ENCODE measurements around the gene PABPN1L.

PABPN1L gene

DNA sequence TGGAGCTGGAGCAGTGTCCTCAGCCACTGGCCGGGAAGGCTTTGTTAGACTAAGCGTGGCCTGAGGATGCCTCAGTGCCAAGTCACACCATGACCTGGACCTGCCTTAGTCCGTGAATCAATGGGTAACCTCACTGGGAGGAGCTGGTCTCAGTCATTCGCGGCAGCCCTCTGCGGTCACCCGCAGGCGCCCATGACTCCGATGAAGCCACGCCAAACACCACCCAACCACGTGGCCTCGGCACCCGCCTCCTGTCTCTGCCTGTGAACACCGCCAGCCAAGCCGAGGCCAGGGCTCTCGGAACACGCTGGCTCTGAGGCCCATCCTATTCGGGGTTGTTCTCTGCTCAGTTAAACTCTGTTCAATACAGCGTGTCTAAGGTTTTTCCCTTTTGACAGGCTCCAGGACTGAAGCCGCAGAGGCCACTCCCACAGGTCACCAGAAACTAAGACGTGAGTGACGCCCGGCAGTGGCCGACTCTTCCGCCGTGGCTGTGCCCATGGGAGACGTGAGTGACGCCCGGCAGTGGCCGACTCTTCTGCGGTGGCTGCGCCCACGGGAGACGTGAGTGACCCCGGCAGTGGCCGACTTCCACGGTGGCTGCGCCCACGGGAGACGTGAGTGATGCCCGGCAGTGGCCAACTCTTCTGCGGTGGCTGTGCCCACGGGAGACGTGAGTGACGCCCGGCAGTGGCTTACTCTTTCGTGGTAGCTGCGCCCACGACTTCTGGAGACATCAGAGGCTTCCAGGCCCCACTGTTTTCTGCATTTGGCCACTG lies 16.8 kb upstream of the PABPN1L start:
- DNase-seq = no peak

DNA sequence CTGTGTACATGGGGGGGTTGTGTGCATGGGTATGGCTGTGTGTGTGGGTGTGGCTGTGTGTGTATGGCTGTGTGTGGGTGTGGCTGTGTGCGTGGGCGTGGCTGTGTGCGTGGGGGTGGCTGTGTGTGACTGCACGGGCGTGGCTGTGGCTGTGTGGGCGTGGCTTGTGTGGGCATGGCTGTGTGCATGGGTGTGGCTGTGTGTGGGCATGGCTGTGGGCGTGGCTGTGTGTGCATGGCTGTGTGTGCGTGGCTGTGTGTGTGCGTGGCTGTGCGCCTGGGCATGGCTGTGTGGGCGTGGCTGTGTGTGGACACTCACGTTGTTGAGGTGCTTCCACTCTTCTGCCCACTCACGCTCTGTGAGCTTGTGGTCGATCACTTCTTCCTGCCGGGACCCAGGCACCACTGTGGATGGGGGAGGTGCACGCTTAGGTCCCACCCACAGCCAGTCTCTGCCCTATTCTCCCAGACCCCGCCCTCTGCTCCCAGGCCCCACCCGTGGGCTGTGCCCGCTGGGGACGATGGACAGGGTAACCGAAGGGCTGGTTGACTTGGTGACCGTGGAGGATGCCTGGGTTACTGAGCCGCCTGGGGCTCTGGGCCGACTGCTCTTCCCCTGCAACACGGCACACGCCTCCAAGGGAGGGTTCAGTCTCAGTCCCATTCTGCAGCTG lies 16.0 kb upstream of the PABPN1L start:
- DNase-seq = no peak

DNA sequence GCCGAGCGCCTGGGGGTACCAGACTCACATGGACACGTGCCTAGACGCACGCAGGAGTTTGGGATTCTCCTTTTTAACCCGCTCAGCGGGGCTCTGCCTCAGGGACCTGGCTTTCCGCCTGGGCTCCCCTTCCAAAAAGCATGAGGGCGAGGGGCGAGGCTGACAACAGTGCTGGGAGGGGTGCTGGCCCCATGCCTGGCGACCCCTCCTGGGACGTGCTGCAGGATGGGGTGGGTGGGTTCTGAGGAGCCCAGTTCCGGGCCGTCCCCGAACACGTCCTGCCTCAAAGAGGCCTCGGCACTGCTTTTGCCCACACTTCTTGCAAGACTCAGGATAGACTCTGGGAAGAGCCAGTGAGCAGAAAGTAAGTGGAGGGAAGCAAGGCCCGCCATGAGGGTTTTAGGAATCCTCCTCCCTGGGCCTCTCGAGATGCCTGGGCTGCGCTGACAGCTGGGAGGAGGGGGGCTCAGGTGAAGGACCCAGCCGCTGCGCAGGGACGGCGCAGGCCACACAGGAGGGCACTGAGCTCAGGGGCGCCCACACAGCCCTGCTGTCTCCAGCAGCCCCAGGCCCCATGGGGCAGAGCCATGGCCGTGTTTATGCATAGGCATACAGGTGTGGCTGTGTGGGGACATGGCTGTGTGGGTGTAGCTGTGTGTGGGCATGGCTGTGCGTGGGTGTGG lies 15.4 kb upstream of the PABPN1L start:
- DNase-seq = no peak

DNA sequence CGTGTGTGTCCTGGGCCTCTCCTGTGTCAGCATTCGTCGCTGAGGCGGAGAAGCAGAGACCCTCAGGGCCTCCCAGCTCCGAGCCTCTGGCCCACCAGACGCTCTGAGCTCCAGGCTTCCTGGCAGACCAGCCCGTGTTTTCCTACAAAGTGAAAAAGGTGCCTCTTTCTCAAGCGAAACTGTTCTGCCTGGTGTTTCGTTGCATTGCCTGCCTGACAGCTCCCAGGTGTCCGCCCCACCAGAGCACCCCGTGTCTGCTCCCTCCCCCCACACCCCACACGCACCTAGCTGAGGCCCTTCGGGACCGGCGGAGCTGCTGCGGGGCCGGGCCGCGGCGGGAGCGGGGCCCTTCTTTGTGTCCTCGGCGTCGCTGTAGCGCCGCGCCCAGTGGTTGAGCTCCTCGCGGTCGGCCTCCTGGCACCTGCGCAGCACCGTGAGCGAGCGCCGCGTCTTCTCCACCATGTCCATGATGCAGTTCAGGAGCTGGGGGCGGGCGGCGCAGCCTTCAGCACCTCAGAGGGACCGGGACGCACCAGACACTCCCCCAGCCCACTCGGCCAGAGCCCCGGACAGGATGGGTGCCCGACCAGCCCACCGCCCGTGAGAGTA lies 14.7 kb upstream of the PABPN1L start:
- DNase-seq = no peak

DNA sequence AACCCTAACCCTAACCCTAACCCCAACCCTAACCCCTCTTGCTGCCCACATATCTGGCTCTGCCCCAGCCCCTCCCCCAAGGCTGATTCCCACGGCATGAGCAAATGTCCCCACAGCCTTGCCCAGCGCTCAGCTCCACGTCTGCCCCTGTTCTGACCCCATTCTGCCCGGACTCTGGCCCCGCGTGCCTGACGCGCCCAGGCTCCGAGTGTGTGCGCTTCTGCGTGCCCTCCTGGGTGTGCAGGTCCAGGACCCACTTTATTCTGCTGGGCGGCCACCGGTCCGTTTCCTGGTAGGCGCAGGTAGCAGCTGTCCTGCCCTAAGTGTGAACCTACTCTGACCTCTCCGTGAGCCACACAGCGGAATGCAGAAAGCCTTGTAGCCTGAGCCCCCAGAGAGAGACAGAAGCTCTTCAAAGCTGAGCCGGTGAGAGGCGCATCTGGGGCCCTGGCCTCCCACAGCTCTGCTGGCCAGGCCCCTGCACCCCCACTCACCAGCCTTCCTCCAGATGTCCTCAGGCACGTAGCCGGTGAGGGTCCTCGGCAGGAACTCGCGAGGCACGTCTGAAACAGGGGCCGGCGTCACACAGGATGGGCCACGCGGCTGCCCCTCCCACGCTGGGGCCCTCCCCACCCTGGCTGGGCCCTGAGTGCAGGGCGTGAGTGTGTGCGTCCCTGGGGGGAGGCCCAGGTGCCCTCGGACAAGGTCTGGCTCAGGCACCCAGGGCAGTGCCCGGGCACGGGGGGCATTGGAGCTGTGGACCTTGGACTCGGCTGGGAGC lies 14.0 kb upstream of the PABPN1L start:
- DNase-seq = no peak

DNA sequence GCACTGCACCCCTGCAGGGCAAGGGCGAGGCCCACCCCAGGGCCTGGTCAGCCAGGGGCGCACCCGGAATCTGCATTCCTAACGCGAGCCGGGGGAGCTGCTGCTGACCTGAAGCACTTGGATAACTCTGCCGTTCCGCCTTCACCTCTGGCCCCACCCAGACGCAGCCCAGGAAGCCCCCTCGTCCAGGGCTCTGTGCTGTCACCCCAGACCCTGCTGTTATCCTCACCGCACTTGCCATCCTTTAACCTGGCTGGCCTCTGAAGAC lies 13.3 kb upstream of the PABPN1L start:
- DNase-seq = no peak

DNA sequence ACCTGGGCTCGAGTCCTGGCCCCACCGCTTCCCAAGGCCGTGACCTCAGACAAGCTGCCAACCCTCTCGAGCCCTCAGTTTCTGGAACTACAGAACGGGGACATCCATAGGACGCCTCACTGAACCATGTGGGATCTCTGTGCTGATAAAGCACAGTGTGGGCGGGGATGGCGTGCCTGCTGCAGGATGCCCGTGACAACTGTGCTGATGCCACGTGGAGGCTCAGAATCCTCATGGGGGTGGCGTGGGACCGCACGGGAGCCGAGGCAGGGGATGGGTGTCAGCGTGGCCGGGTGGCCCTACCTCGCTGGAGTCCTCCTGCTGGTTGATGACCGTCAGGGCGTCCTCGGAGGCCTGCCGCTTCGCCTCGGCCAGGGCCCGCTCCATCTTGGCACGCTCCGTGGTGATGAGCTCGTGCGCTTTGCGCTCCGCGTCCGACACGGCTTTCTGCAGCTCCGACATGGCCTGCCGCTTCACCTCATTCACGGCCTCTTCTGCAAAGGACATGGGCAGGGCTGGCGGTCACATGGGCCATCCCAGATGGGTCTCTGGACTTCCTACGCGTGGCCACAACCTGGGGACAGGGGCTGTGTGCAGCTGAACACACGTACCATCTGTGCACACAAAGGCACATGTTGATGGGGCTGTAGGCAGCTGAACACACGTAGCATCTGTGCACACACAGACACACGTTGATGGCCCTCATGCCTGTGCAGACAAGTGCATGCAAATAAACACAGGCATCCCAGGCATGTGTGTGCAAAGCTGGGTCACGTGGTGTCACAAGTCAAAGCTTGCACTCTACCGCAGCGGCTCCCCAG lies 12.7 kb upstream of the PABPN1L start:
- no peak for DNase-seq

DNA sequence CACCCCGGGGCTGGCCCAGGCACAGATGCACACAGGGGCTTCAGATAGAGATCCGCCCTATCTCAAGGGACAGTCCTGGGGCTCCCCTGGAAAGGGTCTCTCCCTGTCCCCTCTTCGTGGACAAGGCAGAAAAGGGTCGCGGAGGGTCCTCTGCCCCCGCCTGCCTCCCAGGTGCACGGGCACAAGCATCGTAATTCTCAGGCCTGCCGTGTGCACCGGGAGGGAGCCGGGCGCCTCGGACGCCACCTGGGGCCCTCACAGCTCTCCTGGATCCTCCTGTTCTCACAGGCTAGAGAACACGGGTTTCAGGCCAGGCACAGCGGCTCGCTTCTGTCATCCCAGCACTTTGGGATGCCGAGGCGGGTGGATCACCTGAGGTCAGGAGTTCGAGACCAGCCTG lies 11.9 kb upstream of the PABPN1L start:
- no peak for DNase-seq

DNA sequence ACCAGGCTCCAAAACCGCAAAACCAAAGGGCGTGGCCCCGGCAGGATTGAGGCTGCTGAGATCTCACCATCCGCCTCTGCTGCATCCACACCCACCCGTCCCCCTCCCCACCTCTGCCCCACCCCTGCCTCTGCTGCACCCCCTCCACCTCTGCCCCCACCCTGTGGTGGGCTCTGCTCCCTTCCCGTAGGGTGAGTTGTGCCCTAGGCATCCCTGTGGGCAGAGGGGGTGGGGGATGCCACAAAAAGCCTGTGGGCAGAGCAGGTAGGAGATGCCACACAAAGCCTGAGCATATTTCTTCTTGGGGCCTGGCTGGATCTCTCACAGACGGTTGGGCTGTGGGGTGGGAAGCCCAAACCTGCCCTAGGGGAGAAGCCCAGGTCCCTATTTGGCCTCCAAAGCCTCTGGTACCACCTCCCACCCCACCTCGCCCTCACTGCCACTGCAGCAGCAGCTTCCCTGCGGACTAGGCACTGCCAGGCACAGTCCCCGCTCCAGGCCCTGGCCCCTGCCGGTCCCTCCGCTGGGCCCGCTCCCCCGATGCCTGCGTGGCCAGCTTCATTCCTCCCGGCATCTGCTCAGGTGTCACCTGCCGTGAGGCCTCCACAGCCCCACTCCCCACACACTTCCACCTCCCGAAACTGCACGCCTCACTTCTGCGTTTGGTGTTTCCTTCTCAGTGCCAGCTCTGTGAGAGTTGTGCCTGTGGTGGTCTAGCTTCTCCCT lies 11.3 kb upstream of the PABPN1L start:
- DNase-seq = no peak

DNA sequence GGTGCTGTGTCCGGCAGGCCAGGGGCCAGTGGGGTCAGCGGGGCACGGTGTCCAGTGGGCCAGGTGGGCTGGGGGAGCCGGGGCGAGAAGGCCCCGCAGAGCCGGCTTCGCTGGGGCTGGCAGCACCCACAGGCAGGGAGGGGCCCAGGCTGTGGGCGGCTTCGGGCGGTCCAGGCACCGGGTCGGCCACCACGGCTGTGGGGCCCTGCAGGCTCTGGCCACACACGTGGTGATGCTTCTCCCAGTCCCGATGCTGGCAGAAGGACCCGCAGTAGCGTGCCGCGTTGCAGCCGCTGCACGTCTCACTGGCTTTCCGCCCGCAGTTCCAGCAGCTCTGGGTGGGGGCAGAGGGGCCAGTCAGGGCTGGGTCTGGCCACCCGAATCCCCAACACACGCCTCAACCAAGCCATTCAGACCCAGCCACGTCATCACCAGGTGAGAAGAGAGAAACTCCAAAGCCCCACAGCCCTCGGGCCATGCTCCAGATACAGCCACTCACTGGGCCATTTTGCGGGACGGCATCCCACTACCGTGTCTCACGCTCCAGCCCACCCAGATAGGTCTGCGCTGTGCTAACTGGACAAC lies 10.6 kb upstream of the PABPN1L start:
- no peak for DNase-seq

DNA sequence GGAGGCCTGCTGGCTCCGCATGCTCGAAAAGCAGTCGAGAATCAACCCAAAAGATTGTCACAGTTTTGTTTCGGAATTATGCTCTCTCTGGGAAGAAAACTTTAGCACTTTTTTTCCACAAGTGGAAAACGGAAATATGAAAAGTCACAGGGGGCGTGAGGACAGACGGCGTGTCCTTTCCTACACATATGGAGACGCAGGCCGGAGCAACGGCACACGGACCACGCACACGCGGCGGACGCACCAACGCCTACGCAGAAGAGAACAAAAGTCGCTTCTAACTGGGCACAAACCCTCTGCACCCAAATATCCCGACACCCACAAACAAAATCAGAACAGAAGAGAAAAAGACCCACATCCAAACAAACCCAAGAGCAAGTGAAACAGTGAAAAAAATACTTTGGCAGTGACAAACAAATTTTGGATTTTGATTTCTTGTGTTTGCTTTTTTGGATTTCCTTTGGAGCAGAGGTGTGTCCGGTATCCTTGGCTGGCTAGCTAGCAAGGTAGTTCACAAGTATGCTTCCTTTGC lies 9.3 kb upstream of the PABPN1L start:
- DNase-seq = no peak

DNA sequence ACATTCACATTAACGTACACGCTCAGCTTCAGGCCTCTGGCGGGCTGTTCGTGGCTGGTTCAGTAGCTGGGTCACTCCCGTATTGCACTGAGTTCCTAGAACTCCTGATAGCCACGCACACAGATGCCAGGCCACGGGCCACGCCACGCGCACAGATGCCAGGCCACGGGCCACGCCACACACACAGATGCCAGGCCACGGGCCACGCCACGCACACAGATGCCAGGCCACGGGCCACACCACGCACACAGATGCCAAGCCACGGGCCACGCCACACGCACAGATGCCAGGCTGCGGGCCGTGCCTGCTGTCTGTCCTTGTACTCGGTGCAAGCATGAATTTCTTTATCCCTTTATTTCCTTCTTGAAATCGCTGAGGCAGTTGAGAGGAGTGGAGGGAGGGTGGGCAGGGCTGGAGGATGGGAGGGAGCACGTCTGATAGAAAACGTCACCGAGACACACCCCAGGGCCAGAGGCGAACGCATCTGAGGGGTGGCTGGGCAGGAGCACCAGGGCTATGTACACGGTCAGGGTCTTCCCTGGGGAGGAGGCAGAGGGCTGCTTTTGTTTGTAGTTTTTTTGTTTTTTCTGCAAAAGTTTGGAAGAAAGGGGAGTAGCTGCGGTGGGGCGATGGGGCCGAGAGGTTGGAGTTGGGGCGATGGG lies 8.6 kb upstream of the PABPN1L start:
- no peak for DNase-seq

DNA sequence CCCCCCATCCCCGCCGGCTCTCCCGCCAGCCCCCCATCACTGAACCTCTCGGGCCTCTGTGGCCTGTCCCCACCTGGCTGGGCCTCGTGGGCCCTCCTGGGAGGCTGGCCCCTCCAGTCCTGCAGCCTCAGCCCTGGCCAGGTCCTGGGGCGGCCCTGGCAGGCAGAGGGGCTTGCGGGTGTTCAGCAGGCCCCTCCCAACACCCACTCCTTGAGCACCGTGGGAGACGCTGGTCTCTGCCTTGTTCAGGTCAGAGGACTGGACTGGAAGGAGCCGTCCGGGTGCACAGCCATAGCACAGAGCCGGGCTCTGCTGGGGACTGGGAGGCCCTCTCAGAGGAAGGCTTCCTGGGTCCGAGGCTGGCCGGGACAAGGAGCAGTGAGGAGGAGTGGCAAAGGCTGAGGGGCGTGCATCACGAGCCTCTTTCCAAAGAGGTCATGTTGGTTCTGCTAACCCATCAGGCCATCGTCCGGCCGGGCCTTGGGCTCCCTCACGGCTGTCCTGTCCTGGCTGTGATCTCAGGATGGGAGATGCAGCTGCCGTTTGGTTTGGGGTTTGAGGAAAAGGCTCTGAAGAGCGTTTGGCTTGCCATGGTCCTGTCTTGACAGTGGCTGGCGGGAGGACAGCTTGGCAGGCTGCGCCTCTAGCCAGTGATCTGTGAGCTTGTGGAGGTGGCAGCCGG lies 6.3 kb upstream of the PABPN1L start:
- DNase-seq = no peak

DNA sequence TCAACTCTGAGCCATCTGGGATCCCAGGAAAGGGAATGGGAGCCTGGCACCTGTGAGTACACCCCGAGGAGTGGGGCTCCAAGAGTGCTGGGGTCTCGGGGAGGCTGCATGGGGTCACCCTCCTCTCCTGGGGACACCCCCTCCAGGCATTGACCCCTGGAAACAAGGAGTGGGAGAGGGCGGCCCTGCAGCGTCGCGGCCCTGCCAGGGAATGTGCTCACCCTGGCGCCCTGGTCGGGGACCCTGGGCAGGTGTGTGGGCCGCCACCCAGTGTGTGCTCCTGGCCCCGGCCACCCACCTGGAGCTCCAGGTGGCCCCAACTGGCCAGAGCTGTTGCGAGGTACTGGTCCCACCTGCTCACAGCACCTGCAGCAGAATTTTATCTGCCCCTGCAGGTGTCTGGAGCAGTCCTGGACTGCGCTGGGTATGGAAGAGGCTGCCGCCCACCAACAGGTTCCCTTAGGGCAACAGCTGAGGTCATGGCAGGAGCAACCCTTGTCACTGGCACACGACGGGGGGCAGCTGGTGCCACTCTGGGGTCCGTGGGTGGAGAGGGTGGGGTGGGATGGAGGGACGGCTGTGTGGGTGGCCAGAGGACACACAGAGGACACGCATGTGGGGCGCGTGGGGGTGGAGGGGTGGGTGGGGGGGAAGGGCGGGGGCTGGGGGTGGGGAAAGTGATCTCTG lies 5.4 kb upstream of the PABPN1L start:
- DNase-seq = peak in 1 of 3 experiments; percentile 5

DNA sequence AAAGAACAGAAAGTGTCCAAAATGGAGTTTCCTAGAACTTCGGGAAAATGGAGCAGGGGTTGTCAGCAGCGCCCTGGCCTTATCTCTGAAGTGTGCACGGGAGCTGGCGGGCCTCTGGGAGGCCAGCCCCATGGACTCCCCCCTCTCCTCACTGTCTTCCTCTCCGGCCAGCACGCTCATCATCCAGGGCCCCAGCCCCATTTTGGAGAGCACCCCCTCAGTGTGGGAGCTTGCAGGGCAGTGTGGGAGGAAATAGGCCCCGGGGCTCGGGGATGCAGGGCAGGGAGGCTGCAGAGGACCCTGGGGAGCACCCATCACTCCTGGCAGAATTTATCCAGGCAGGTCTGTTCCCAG lies 4.9 kb upstream of the PABPN1L start:
- no peak for DNase-seq

DNA sequence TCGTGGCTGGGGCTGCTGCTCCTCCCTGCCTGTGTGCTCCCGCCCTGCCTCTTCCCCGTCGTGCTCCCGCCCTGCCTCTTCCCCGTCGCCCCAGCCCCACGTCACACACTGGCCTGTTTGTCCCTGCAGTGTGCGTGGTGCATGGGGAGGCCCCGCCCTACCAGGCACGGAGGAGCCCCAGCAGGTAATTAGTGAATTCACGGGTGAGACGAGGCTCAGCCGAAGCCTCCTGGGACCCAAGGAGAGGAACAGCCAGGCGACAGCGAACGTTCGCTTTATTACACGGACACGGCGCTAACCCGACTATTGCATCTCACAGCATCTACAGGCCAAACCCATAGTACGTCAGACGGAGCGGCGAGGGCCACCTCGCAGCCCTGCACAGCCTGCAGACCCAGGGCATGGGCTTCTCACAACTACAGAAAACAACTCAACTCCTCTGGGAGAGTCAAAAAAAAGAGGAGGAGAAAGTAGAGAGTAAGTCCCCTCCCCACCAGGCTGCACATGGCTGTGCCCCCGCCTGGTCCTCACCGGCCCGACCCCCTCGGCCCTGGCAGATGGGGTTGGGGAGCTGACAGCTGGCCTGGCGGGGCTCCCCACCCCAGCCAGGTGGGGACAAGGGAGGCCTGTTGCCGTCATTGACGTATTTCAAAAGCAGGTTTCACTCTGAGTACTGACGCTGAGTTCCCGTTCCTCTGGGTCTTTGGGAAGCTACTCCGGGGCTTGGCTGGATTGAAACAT lies 4.3 kb upstream of the PABPN1L start:
- DNase-seq = no peak

DNA sequence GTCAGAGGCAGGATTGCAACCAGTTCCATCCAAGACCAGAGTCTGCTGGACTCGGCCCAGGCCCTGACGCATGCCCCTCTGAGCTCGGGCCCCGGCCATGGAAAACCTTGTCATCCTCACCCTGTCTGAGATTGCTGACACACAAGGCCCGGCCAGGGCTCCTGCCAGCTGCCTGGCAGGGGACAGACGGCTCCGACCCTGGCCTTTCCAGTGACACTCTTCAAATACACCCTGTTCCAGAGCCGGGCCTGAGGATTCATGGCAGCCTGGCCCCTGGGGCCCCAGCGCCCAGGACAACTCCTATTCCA lies 3.2 kb upstream of the PABPN1L start:
- DNase-seq = no peak

DNA sequence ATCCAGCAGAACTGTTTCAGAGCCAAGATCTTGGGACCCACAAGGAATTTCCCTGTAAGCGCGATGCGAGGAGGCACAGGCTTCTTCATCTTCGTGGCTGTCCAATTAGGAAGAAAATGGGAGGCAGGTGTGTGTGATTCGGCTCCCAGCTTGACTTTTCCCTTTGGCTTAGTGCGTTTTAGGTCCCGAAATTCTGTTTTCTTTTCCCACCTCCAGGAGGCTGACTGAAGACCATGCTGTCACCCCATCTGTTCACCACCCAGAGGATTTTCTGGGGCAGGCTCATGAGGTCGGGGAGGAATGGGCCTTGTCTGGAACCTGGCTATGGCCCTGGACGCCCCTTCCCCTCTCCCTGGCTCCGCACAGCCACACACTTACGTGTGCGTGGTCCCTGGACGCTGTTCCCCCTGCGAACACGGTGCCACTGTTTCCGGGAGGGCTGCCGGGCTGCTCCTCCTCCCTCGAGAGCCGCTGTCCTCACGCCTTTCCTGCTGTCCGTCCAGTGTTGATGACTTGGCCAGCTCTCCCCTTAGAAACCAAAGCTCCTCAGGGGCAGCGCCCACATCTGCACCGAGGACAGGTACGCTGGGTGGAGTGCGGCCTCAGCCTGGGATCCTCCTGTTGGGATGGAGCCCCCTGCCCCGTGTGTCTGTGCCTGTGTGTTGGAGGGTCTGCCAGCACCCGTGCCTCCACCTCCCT lies 2.7 kb upstream of the PABPN1L start:
- DNase-seq = no peak
